H9 (cell line): ENCODE data around the gene UNC5C. TPM values are rescaled to one million over a fixed set of nuclear protein-coding genes. Genes with fewer than 3 reads are reported as not detected.

ENCODE experiments used
- DNase-seq: peaks from one replicate; pipeline ENCODE4 v3.0.0-alpha.2; 2017
- H2AFZ ChIP-seq: one replicate; pipeline ENCODE4 v1.6.1; 2013; ENCODE audit warnings: mild to moderate bottlenecking, low read length, control low read depth, moderate library complexity
- H2AK5ac ChIP-seq: 2 replicates; pipeline ENCODE4 v1.6.1; 2013; ENCODE audit warnings: low read length, control low read depth, mixed read lengths; ENCODE audit not compliant: insufficient read length
- H2BK120ac ChIP-seq: one replicate; pipeline ENCODE4 v1.6.1; 2013; ENCODE audit warnings: low read depth, mild to moderate bottlenecking, low read length, control low read depth, inconsistent platforms; ENCODE audit not compliant: poor library complexity, severe bottlenecking
- H2BK12ac ChIP-seq: 2 replicates; pipeline ENCODE4 v1.6.1; 2013; ENCODE audit warnings: low read length, control low read depth, mixed read lengths, low read depth; ENCODE audit not compliant: insufficient read length
- H2BK15ac ChIP-seq: 2 replicates; pipeline ENCODE4 v1.6.1; 2013; ENCODE audit warnings: low read depth, low read length, control low read depth
- H2BK20ac ChIP-seq: one replicate; pipeline ENCODE4 v1.6.1; 2013; ENCODE audit warnings: low read depth, mild to moderate bottlenecking, low read length, control low read depth, inconsistent platforms; ENCODE audit not compliant: poor library complexity, severe bottlenecking
- H2BK5ac ChIP-seq: 2 replicates; pipeline ENCODE4 v1.6.1; 2013; ENCODE audit warnings: low read length, control low read depth, mixed read lengths; ENCODE audit not compliant: insufficient read length
- H3K14ac ChIP-seq: 2 replicates; pipeline ENCODE4 v1.6.1; 2013; ENCODE audit warnings: low read length, control low read depth; ENCODE audit not compliant: insufficient read depth
- H3K18ac ChIP-seq: 2 replicates; pipeline ENCODE4 v1.6.1; 2013; ENCODE audit warnings: low read depth, mild to moderate bottlenecking, mixed read lengths, low read length, control low read depth; ENCODE audit not compliant: insufficient read length
- H3K23ac ChIP-seq: 2 replicates; pipeline ENCODE4 v1.6.1; 2013; ENCODE audit warnings: low read length, control low read depth, mixed read lengths, low read depth; ENCODE audit not compliant: insufficient read length
- H3K23me2 ChIP-seq: 2 replicates; pipeline ENCODE4 v1.6.1; 2013; ENCODE audit warnings: low read depth, mild to moderate bottlenecking, mixed read lengths, low read length, control low read depth; ENCODE audit not compliant: insufficient read length, poor library complexity, severe bottlenecking
- H3K27ac ChIP-seq: 2 replicates; pipeline ENCODE4 v1.5.1; 2013; ENCODE audit warnings: low read length, control low read depth, mixed read lengths, low read depth; ENCODE audit not compliant: insufficient read length
- H3K27me3 ChIP-seq: 2 replicates; pipeline ENCODE4 v1.6.1; 2013; ENCODE audit warnings: low read length, control low read depth, inconsistent platforms; ENCODE audit not compliant: insufficient read depth
- H3K4ac ChIP-seq: 2 replicates; pipeline ENCODE4 v1.6.1; 2013; ENCODE audit warnings: low read depth, mild to moderate bottlenecking, control low read depth, inconsistent platforms, low read length, moderate library complexity
- H3K4me1 ChIP-seq: 2 replicates; pipeline ENCODE4 v1.6.1; 2013; ENCODE audit warnings: low read length, control low read depth, inconsistent platforms; ENCODE audit not compliant: insufficient read depth
- H3K4me2 ChIP-seq: 2 replicates; pipeline ENCODE4 v1.6.1; 2013; ENCODE audit warnings: low read length, control low read depth, mixed read lengths; ENCODE audit not compliant: insufficient read length, insufficient read depth
- H3K56ac ChIP-seq: 2 replicates; pipeline ENCODE4 v1.6.1; 2013; ENCODE audit warnings: low read depth, mild to moderate bottlenecking, mixed read lengths, low read length, control low read depth; ENCODE audit not compliant: insufficient read length
- H3K79me1 ChIP-seq: 2 replicates; pipeline ENCODE4 v1.6.1; 2013; ENCODE audit warnings: low read depth, mild to moderate bottlenecking, moderate library complexity, low read length, control low read depth, inconsistent platforms; ENCODE audit not compliant: insufficient read depth, poor library complexity, severe bottlenecking
- H3K79me2 ChIP-seq: 2 replicates; pipeline ENCODE4 v1.6.1; 2013; ENCODE audit warnings: low read length, control low read depth, inconsistent platforms; ENCODE audit not compliant: insufficient read depth
- H3K9ac ChIP-seq: 2 replicates; pipeline ENCODE4 v1.6.1; 2013; ENCODE audit warnings: low read length, control low read depth, mixed read lengths; ENCODE audit not compliant: insufficient read length; ENCODE audit errors: extremely low read depth
- H3K9me3 ChIP-seq: one replicate; pipeline ENCODE4 v1.6.1; 2013; ENCODE audit warnings: low read depth, low read length, inconsistent platforms; ENCODE audit not compliant: control insufficient read depth
- H3T11ph ChIP-seq: one replicate; pipeline ENCODE4 v1.6.1; 2013; ENCODE audit warnings: mild to moderate bottlenecking, low read length, control low read depth, inconsistent platforms
- H4K20me1 ChIP-seq: one replicate; pipeline ENCODE4 v1.6.1; 2013; ENCODE audit not compliant: control insufficient read depth, insufficient read length, insufficient read depth
- H4K5ac ChIP-seq: 2 replicates; pipeline ENCODE4 v1.6.1; 2013; ENCODE audit warnings: low read depth, mild to moderate bottlenecking, mixed read lengths, low read length, control low read depth; ENCODE audit not compliant: insufficient read length
- H4K8ac ChIP-seq: replicated peaks from 2 replicates; pipeline ENCODE4 v1.6.1; 2013; ENCODE audit warnings: low read length, control low read depth, mixed read lengths, low read depth; ENCODE audit not compliant: insufficient read length
- H4K91ac ChIP-seq: 2 replicates; pipeline ENCODE4 v1.6.1; 2013; ENCODE audit warnings: low read depth, mild to moderate bottlenecking, moderate library complexity, mixed read lengths, low read length, control low read depth; ENCODE audit not compliant: insufficient read length
- H3K27ac Mint-ChIP-seq, 3 experiments: 2 replicates in 2 of 3; 3 replicates in 1 of 3; pipeline ENCODE4 v1.8.0; 2020 to 2021; ENCODE audit warnings: mixed read lengths in 3 of 3, mild to moderate bottlenecking in 1 of 3, moderate library complexity in 1 of 3
- H3K27me3 Mint-ChIP-seq: 2 replicates; pipeline ENCODE4 v1.8.0; 2021; ENCODE audit warnings: low read depth, mild to moderate bottlenecking, moderate library complexity, mixed read lengths
- H3K36me3 Mint-ChIP-seq, 3 experiments: 2 replicates in 2 of 3; 3 replicates in 1 of 3; pipeline ENCODE4 v1.8.0; 2020 to 2021; ENCODE audit warnings: low read depth in 3 of 3, mixed read lengths in 3 of 3; ENCODE audit not compliant: insufficient read depth in 1 of 3
- H3K4me1 Mint-ChIP-seq, 2 experiments: 2 replicates each; pipeline ENCODE4 v1.8.0; 2020; ENCODE audit warnings: mixed read lengths in 2 of 2
- H3K4me3 Mint-ChIP-seq, 2 experiments: 2 replicates in 1 of 2; 3 replicates in 1 of 2; pipeline ENCODE4 v1.8.0; 2020 to 2021; ENCODE audit warnings: mild to moderate bottlenecking in 2 of 2, mixed read lengths in 2 of 2, moderate library complexity in 1 of 2
- H3K9me3 Mint-ChIP-seq, 2 experiments: 2 replicates in 1 of 2; 3 replicates in 1 of 2; pipeline ENCODE4 v1.8.0; 2020; ENCODE audit warnings: mild to moderate bottlenecking in 2 of 2, mixed read lengths in 2 of 2, moderate library complexity in 1 of 2
- WGBS: extraction: QIAGEN DNeasy Blood & Tissue Kit; methylation state at CpG from one replicate; pipeline ENCODE4 v1.1.7; 2013; ENCODE audit warnings: missing lambda C conversion rate, low lambda C conversion rate, mixed read lengths; ENCODE audit not compliant: insufficient read length; ENCODE audit errors: extremely low coverage; 5-methylcytosine and 5-hydroxymethylcytosine counted together
- total RNA-seq: library from RNA; stranded (reverse); gene quantifications from 2 replicates; pipeline ENCODE4 v1.2.1, GENCODE V29; 2021
- TF ChIP-seq, protein P1 (sequence below): fragments of 200-600 bp; sonication (generic); conservative IDR thresholded peaks from 3 replicates; pipeline ENCODE4 v1.8.0; 2021; ENCODE audit warnings: antibody characterized with exemption, mild to moderate bottlenecking

UNC5C gene
- total RNA-seq, 1 experiment from 2014 or later = not detected

DNA sequence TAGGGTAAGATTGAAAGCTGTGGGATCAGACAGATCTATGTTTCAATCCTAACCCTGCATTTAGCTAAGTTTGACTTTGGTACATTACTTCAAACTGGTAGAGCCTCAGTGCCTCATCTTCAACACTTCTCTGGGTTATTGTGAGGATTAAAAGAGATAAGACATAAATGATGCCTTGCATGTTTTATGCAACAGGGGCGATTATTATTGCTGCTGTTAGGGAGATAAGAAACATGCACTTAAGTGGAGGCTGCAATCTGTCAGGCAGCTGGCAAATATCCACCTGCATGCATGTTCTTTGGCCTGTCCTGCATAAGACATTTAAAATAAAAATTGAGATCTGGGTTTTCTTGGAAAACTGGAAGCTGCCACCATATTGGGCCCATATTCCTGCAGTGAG, 24.6 kb downstream of the UNC5C start:
- TF ChIP-seq, protein P1, sequence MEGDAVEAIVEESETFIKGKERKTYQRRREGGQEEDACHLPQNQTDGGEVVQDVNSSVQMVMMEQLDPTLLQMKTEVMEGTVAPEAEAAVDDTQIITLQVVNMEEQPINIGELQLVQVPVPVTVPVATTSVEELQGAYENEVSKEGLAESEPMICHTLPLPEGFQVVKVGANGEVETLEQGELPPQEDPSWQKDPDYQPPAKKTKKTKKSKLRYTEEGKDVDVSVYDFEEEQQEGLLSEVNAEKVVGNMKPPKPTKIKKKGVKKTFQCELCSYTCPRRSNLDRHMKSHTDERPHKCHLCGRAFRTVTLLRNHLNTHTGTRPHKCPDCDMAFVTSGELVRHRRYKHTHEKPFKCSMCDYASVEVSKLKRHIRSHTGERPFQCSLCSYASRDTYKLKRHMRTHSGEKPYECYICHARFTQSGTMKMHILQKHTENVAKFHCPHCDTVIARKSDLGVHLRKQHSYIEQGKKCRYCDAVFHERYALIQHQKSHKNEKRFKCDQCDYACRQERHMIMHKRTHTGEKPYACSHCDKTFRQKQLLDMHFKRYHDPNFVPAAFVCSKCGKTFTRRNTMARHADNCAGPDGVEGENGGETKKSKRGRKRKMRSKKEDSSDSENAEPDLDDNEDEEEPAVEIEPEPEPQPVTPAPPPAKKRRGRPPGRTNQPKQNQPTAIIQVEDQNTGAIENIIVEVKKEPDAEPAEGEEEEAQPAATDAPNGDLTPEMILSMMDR = no peak
- no peaks in the 10 kb centered on the region for H3K27me3 ChIP-seq
- H4K91ac ChIP-seq = no peak overlapping the region
- peak overlapping the region; percentile 74 for H2AFZ ChIP-seq
- peaks cover 4 to 8% of the 10 kb centered on the region in 2 experiments for H3K4me1 Mint-ChIP-seq
- no peaks in the 10 kb centered on the region for H3K27me3 Mint-ChIP-seq
- no peaks in the 10 kb centered on the region for H3K36me3 Mint-ChIP-seq
- DNase-seq = no peak
- H3K27ac ChIP-seq = no peak overlapping the region
- no peak overlapping the region for H2BK15ac ChIP-seq
- H3K4me2 ChIP-seq = no peak overlapping the region
- no peak overlapping the region for H4K5ac ChIP-seq
- no peak overlapping the region for H3K18ac ChIP-seq
- no peak overlapping the region for H3K4ac ChIP-seq
- no peak overlapping the region for H3K9ac ChIP-seq
- no peak overlapping the region for H2BK12ac ChIP-seq
- WGBS = no CpG with 5 or more reads among the region's 1 CpG
- H2BK5ac ChIP-seq = no peak overlapping the region
- H3K9me3 ChIP-seq = no peaks in the 10 kb centered on the region
- no peak overlapping the region for H2AK5ac ChIP-seq
- no peak overlapping the region for H3T11ph ChIP-seq
- no peak overlapping the region for H2BK20ac ChIP-seq
- H4K8ac ChIP-seq = no peak overlapping the region
- no peak overlapping the region for H3K23ac ChIP-seq
- H3K14ac ChIP-seq = no peak overlapping the region
- no peaks in the 10 kb centered on the region; a peak in 1 of 5 replicates for H3K9me3 Mint-ChIP-seq
- H3K56ac ChIP-seq = no peak overlapping the region
- no peaks in the 10 kb centered on the region for H4K20me1 ChIP-seq
- no peak overlapping the region for H3K4me3 Mint-ChIP-seq
- no peaks in the 10 kb centered on the region for H3K79me2 ChIP-seq
- no peaks in the 10 kb centered on the region for H3K23me2 ChIP-seq
- no peak overlapping the region for H3K27ac Mint-ChIP-seq
- H3K4me1 ChIP-seq = no peaks in the 10 kb centered on the region; the same call in 1 of the 2 replicates
- no peak overlapping the region for H2BK120ac ChIP-seq
- H3K79me1 ChIP-seq = no peaks in the 10 kb centered on the region
